Measurements from ENCODE around the gene ABHD12.
"Not testable (repeated sequence)": the region's sequence is repeated elsewhere in the genome, so short reads cannot be mapped to it uniquely, and the experiment has no call there.

The ABHD12 gene

GRCh38 chr20:25274891-25275812 lies 115.5 kb downstream of the ABHD12 start:
- DNase-seq: no peak

GRCh38 chr20:25274481-25274880 lies 116.2 kb downstream of the ABHD12 start:
- no peak for DNase-seq

- no peak for DNase-seq
Observed at GRCh38 chr20:25273541-25274358, 116.9 kb downstream of the ABHD12 start.

- no peak for DNase-seq
Observed at GRCh38 chr20:25273046-25273445, 117.6 kb downstream of the ABHD12 start.

- DNase-seq: no peak
Observed at GRCh38 chr20:25272223-25273000, 118.2 kb downstream of the ABHD12 start.

GRCh38 chr20:25271486-25272222 lies 119.0 kb downstream of the ABHD12 start:
- DNase-seq: no peak

GRCh38 chr20:25270829-25271251 lies 119.8 kb downstream of the ABHD12 start:
- no peak for DNase-seq

- DNase-seq: no peak
Observed at GRCh38 chr20:25269833-25270170, 120.8 kb downstream of the ABHD12 start.

GRCh38 chr20:25269057-25269832 lies 121.4 kb downstream of the ABHD12 start:
- DNase-seq: no peak

- not testable (repeated sequence) for DNase-seq
Observed at GRCh38 chr20:25260770-25261437, 129.7 kb downstream of the ABHD12 start.

GRCh38 chr20:25259788-25260254 lies 130.8 kb downstream of the ABHD12 start:
- DNase-seq: no peak

GRCh38 chr20:25259358-25259757 lies 131.3 kb downstream of the ABHD12 start:
- no peak for DNase-seq

- DNase-seq: no peak
Observed at GRCh38 chr20:25258828-25259227, 131.8 kb downstream of the ABHD12 start.

- no peak for DNase-seq
Observed at GRCh38 chr20:25258476-25258805, 132.2 kb downstream of the ABHD12 start.

- no peak for DNase-seq
Observed at GRCh38 chr20:25257756-25258475, 132.7 kb downstream of the ABHD12 start.

GRCh38 chr20:25257130-25257529 lies 133.5 kb downstream of the ABHD12 start:
- DNase-seq: no peak

GRCh38 chr20:25256226-25256859 lies 134.3 kb downstream of the ABHD12 start:
- DNase-seq: no peak

GRCh38 chr20:25254986-25255680 lies 135.5 kb downstream of the ABHD12 start:
- DNase-seq: no peak

GRCh38 chr20:25254571-25254970 lies 136.1 kb downstream of the ABHD12 start:
- no peak for DNase-seq
